Neural progenitor cell (in vitro differentiated cells): ENCODE results near the gene CLEC1B.

Source experiments
- CTCF ChIP-seq: fragments of 200-600 bp; sonication (generic); IDR thresholded peaks from 2 replicates; pipeline ENCODE4 v1.5.1; 2017; ENCODE audit warnings: antibody characterized with exemption, mild to moderate bottlenecking
- EZH2 ChIP-seq: fragments of 200-600 bp; sonication (generic); IDR thresholded peaks from 2 replicates; pipeline ENCODE4 v1.6.1; 2017; ENCODE audit warnings: antibody characterized with exemption, mild to moderate bottlenecking, moderate library complexity

DNA sequence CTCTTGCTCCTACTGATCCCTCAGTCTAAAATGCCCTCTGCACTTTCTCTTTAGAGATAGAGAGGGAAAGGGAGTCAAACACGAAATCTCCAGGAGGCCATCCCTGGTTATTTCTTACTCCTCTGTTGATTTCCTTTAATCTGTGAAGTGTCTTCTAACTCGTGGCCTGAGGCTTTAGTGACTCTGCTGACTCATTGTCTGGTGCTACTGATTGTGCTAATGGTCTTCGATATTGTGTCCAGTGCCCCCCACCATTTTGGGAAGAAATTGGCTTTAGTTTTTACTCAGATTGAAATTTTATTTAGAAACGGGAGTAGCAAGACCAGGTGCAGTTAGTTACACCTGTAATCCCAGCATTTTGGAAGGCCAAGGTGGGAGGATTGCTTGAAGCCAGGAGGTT is 32.4 kb upstream of the CLEC1B start:
- TF ChIP-seq CTCF (no peak), EZH2 (no peak)
